HepG2 (cell line): ENCODE measurements around the gene IFT122. TPM values are rescaled to one million over a fixed set of nuclear protein-coding genes. Genes with fewer than 3 reads are reported as not detected.

Experiments used
- ATF5 ChIP-seq: sonication (generic); formaldehyde crosslinking; IDR thresholded peaks from 2 replicates; pipeline ENCODE4 v1.4.0; 2020; ENCODE audit warnings: mild to moderate bottlenecking, low read depth, missing genetic modification reagents
- ISX ChIP-seq: sonication (generic); formaldehyde crosslinking; conservative IDR thresholded peaks from 2 replicates; pipeline ENCODE4 v1.5.0; 2020; ENCODE audit warnings: missing genetic modification reagents
- MBNL3 ChIP-seq: fragments of 250-450 bp; sonication (Bioruptor Pico); conservative IDR thresholded peaks from 2 replicates; pipeline ENCODE4 v1.8.0; 2022; ENCODE audit warnings: mild to moderate bottlenecking, inconsistent platforms
- MEIS2 ChIP-seq: sonication (generic); formaldehyde crosslinking; IDR thresholded peaks from 2 replicates; pipeline ENCODE4 v1.9.0; 2021; ENCODE audit warnings: mild to moderate bottlenecking, missing genetic modification reagents
- MXD4 ChIP-seq: IDR thresholded peaks from 2 replicates; pipeline ENCODE4 v1.6.1; 2016; ENCODE audit warnings: mild to moderate bottlenecking, missing biosample characterization, missing genetic modification reagents
- PATZ1 ChIP-seq: sonication (generic); formaldehyde crosslinking; IDR thresholded peaks from 2 replicates; pipeline ENCODE4 v1.4.0; 2020; ENCODE audit warnings: missing genetic modification reagents
- RERE ChIP-seq: IDR thresholded peaks from 2 replicates; pipeline ENCODE4 v1.6.1; 2016; ENCODE audit warnings: low read depth, missing genetic modification reagents, missing compliant biosample characterization
- RFX1 ChIP-seq: fragments of 450-650 bp; IDR thresholded peaks from 2 replicates; pipeline ENCODE4 v1.6.1; 2017
- SOX6 ChIP-seq, 2 experiments: fragments of 450-650 bp in 1 of 2; sonication (generic) in 1 of 2; formaldehyde crosslinking in 1 of 2; IDR thresholded peaks; 2 replicates each; pipeline versions ENCODE4 v1.4.0 to v1.6.1; 2017 to 2020; ENCODE audit warnings: antibody characterized with exemption in 1 of 2, mild to moderate bottlenecking in 1 of 2, missing genetic modification reagents in 1 of 2
- TAF15 ChIP-seq: fragments of 200-400 bp; formaldehyde crosslinking; IDR thresholded peaks from one replicate; pipeline ENCODE4 v1.6.1; 2018; ENCODE audit warnings: mild to moderate bottlenecking, low read depth, low read length; ENCODE audit not compliant: poor library complexity, severe bottlenecking
- TCF12 ChIP-seq, 2 experiments: fragments of 450-650 bp in 1 of 2; sonication (generic) in 1 of 2; formaldehyde crosslinking in 1 of 2; IDR thresholded peaks; 2 replicates each; pipeline versions ENCODE4 v1.6.1 to v1.8.0; 2017 to 2022; ENCODE audit warnings: antibody characterized with exemption in 1 of 2, mild to moderate bottlenecking in 1 of 2, missing genetic modification reagents in 1 of 2, moderate library complexity in 1 of 2
- ZBTB1 ChIP-seq: sonication (generic); formaldehyde crosslinking; IDR thresholded peaks from 2 replicates; pipeline ENCODE4 v1.4.0; 2020; ENCODE audit warnings: missing genetic modification reagents, borderline replicate concordance
- ZBTB14 ChIP-seq: sonication (generic); formaldehyde crosslinking; IDR thresholded peaks from 2 replicates; pipeline ENCODE4 v1.4.0; 2020; ENCODE audit warnings: missing genetic modification reagents
- ZNF138 ChIP-seq: sonication (generic); formaldehyde crosslinking; IDR thresholded peaks from 2 replicates; pipeline ENCODE4 v1.5.0; 2020; ENCODE audit warnings: mild to moderate bottlenecking, low read depth, missing genetic modification reagents
- ZNF260 ChIP-seq: sonication (generic); formaldehyde crosslinking; IDR thresholded peaks from 2 replicates; pipeline ENCODE4 v1.4.0; 2020; ENCODE audit warnings: missing genetic modification reagents, low read depth, mild to moderate bottlenecking, borderline replicate concordance
- ZNF484 ChIP-seq: sonication (generic); formaldehyde crosslinking; IDR thresholded peaks from 2 replicates; pipeline ENCODE4 v1.5.1; 2020; ENCODE audit warnings: mild to moderate bottlenecking, low read depth, missing genetic modification reagents, borderline replicate concordance
- ZNF660 ChIP-seq: sonication (generic); formaldehyde crosslinking; IDR thresholded peaks from 2 replicates; pipeline ENCODE4 v1.5.1; 2020; ENCODE audit warnings: mild to moderate bottlenecking, low read depth, missing genetic modification reagents, borderline replicate concordance
- ZNF772 ChIP-seq: sonication (generic); formaldehyde crosslinking; IDR thresholded peaks from 2 replicates; pipeline ENCODE4 v1.5.0; 2020; ENCODE audit warnings: mild to moderate bottlenecking, missing genetic modification reagents
- ZNF777 ChIP-seq: sonication (generic); formaldehyde crosslinking; IDR thresholded peaks from 2 replicates; pipeline ENCODE4 v1.4.0; 2020; ENCODE audit warnings: missing genetic modification reagents
- polyA plus RNA-seq, 8 experiments: library from polyadenylated mRNA; depleted of rRNA in 3 of 8; stranded (reverse) in 7 of 8; unstranded in 1 of 8; fragments of >200 nt; fragmentation: Illumina TruSeq in 4 of 8; extraction: Trizol in 4 of 8; gene quantifications; 2 replicates each; pipeline versions ENCODE4 v1.2.1 to v1.2.3, GENCODE V29; 2011 to 2016; ENCODE audit warnings: low read depth in 4 of 8, missing spikeins in 1 of 8, mixed read lengths in 1 of 8; ENCODE audit not compliant: insufficient read depth in 1 of 8
- total RNA-seq, 5 experiments: library from RNA; depleted of rRNA; stranded (reverse); fragments of >200 nt; fragmentation: Illumina TruSeq; extraction: Trizol; gene quantifications; 2 replicates each; pipeline ENCODE4 v1.2.3, GENCODE V29; 2016; ENCODE audit warnings: low read depth in 1 of 5

Gene IFT122
- total and polyA plus RNA-seq, 2 of the 13 experiments (the other 11 are each of a cell fraction or from before 2014, with no cell fraction given), result 10.1 to 10.3 TPM

GRCh38 chr3:129439817-129440617 is at the start of gene IFT122, which contains the start of gene MBD4 (continued):
- TF ChIP-seq ZBTB14, result no peak
- TF ChIP-seq ZNF484 (CRISPR knock-in tag), result 0 out of 2 replicates have a peak, but pooled peaks have one; percentile 21
- TF ChIP-seq ISX (CRISPR knock-in tag), result no peak
- 0 out of 2 replicates have a peak, but pooled peaks have one; percentile 18 for TF ChIP-seq ATF5 (CRISPR knock-in tag)
- TF ChIP-seq ZNF660 (CRISPR knock-in tag), result no peak
- TF ChIP-seq TCF12 (IDR thresholded peaks at IDR 0.05), result no peak
- no peak for TF ChIP-seq TCF12 (CRISPR knock-in tag; IDR thresholded peaks at IDR 0.05)
- no peak for TF ChIP-seq SOX6 (IDR thresholded peaks at IDR 0.05)
- TF ChIP-seq SOX6 (CRISPR knock-in tag; IDR thresholded peaks at IDR 0.05), result peak; percentile 70
- TF ChIP-seq RERE (CRISPR knock-in tag), result no peak
- peak; percentile 67; the same call in 1 of the 2 replicates for TF ChIP-seq MXD4 (CRISPR knock-in tag)
- TF ChIP-seq MBNL3, result no peak
- no peak for TF ChIP-seq ZNF260 (CRISPR knock-in tag)
- TF ChIP-seq TAF15, result peak; percentile 47
- TF ChIP-seq ZNF772 (CRISPR knock-in tag), result peak; percentile 77
- TF ChIP-seq PATZ1 (CRISPR knock-in tag), result 0 out of 2 replicates have a peak, but pooled peaks have one; percentile 50
- TF ChIP-seq ZNF777 (CRISPR knock-in tag), result peak; percentile 96
- peak; percentile 35; the same call in 1 of the 2 replicates for TF ChIP-seq MEIS2 (CRISPR knock-in tag)
- TF ChIP-seq ZBTB1 (CRISPR knock-in tag), result no peak
- TF ChIP-seq RFX1, result peak; percentile 97
- no peak; the same call in 1 of the 2 replicates for TF ChIP-seq ZNF138 (CRISPR knock-in tag)
